Fibroblast of skin of left quadriceps (primary cell): ENCODE results near the gene FAM50A.

Experiments
- DNase-seq, 2 experiments: peaks; one replicate each; pipeline ENCODE4 v3.0.0-alpha.2; 2013; ENCODE audit warnings: low read depth in 2 of 2

The FAM50A gene

DNA sequence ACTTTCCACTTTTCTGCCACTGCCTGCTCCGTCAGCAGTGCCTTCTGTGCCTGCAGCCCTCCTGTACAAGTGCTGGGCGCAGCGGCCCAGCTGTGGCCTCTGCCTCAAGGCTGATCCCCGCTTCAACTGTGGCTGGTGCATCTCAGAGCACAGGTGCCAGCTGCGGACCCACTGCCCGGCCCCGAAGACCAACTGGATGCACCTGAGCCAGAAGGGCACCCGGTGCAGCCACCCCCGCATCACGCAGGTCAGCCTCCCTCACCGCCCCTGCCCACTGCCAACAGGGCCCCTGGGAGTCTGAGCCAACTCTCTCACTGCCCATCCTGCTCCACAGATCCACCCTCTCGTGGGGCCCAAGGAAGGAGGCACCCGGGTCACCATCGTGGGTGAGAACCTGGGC is 21.7 kb downstream of the FAM50A start:
- no peak for DNase-seq

DNA sequence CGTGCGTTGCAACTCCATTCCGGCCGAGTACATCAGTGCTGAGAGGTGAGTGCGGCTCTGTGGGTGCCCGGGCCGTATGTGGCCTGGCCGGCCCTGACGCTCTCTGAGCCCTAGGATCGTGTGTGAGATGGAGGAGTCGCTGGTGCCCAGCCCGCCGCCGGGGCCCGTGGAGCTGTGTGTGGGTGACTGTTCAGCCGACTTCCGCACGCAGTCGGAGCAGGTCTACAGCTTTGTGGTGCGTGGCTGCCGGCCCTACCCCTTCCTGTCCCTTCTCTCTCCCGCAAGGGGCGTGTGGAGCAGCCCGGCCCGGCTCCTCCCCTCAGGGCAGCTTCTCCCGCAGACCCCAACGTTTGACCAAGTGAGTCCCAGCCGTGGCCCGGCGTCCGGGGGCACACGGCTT is 22.1 kb downstream of the FAM50A start:
- no peak for DNase-seq

DNA sequence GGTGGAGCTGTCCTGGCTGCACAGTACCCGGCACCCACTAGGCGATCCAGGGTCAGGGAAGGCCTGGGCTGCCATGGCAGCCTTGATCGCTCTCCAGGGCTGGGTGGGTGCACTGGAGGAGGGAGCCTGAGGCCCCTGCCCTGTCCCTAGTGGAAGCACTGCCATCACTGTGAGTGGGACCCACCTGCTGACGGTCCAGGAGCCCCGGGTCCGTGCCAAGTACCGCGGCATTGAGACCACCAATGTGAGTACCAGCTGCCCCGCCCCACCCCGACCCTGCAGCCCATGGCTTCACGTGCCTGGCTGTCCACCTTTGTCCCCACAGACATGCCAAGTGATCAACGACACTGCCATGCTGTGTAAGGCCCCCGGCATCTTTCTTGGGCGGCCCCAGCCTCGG is 23.0 kb downstream of the FAM50A start:
- no peak for DNase-seq

GRCh38 chrX:154467556-154467955 is 23.6 kb downstream of the FAM50A start:
- no peak for DNase-seq

DNA sequence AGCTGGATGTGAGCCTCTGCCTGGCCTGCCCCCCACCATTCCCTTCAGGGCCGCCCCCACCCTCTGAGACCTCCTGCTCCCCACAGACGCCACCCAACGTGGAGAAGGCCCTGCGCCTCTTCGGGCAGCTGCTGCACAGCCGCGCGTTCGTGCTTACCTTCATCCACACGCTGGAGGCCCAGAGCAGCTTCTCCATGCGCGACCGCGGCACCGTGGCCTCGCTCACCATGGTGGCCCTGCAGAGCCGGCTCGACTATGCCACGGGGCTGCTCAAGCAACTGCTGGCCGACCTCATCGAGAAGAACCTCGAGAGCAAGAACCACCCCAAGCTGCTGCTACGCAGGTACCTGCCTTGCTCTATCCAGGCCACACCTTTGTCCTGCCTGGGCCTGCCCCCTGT is 24.3 kb downstream of the FAM50A start:
- DNase-seq, result no peak

DNA sequence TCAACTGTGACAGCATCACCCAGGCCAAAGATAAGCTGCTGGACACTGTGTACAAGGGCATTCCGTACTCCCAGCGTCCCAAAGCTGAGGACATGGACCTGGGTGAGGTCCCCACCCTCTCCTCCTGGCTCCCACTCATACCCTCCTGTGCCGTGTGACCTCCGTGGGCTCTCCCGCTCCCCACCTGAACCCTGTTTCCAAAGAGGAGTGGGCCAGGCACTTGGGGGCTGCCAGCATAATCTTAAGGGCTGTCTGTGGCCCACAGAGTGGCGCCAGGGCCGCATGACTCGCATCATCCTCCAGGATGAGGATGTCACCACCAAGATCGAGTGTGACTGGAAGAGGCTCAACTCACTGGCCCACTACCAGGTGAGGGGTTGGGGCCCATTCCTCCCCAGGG is 25.2 kb downstream of the FAM50A start:
- DNase-seq, result no peak

DNA sequence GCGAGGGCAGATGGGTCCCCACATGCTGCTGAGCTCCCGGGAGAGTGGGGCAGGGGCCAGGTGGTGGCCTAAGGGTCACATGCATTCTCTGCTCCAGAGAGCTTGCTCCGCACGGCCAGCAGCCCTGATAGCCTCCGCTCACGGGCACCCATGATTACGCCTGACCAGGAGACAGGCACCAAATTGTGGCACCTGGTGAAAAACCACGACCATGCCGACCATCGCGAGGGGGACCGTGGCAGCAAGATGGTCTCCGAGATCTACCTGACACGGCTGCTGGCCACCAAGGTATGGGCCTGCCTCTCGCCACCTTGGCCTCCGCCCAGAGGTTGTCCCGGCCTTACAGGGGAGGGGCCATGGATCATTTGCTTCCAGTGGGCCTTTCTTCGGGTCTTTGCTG is 25.9 kb downstream of the FAM50A start:
- DNase-seq, result no peak

GRCh38 chrX:154470434-154470833 is 26.5 kb downstream of the FAM50A start:
- no peak for DNase-seq

GRCh38 chrX:154470914-154471568 is 27.1 kb downstream of the FAM50A start:
- no peak for DNase-seq

DNA sequence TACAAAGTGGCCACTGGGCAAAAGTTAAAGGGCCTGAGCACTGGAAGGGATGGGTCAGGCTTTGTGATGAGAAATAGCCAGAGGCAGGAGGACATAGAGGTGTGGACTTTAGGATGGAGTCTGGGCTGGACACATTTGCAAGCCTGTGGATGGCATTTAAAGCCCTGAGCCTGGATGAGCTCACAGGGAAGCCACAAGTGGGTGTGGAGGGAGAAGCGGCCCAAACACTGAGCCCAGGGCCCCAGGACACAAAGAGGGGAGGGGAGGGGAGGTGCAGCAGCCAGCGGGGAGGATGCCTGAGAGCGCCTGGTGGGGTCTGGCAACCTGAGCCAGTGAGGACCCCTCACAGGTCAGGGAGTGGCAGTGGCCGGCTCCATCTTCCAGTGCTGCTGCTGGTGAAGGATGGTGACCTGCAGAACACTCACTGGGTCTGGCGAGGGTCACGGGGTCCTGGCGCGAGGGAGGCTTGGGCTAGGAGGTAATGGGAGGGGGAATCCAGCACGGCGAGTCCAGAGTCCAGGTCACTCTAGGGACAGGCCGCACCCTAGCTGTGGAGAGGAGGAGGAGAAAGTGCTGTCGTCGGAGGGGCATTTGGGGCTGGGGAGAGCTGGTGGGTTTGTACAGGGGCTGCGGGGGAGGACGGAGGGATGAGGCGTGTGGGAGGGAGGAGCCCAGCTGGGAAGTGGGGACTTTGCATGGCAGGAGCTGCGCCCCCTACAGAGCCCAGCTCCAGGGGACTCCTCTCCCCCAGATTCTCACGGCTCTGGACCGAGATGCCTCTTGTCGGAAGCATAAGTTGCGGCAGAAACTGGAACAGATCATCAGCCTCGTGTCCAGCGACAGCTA is 28.1 kb downstream of the FAM50A start:
- DNase-seq, result no peak

DNA sequence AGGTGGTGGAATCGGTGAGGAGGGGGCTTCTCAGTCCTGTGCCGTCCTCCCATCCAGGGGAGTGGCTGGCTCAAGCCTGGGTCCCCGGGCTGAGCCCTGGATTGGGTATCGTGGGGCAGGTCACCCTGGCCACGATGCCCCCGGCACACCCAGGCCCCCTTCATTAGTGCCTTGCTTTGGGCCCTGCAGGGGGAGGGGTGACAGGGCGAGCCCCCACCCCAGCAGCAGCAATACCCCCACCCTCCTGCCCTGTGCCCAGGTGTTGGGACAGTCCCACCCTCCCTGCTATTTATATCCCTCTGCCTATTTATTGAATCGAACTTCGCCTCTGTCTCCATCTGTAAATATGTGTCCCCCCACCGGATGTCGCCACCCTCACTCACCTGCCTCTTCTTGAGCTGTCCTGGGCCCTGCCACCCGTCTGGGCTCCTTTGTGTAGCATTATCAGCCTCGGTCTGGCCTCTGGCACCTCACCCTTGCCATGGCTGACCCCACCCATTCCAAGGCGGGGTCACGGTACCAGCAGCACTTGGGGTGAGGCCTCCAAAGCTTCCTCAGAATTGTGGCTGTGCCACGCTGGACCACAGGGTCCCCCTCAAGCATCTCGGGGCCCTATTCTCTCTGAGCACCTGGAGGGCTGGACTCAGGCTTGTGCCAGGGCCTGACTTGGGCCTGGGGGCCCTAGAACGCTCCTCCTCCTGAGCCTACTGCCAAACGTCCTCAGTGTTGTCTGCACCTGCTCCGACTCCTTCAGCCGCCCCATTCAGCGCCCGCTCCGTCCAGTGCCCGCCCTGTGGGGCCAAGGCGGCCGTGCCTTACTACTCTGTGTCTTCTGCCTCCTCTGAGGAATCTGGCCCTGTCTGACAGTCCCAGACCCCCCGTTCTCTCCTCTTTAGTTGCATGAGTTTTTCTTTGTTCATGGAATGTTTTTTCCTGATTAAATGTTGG is 29.0 kb downstream of the FAM50A start:
- no peak for DNase-seq

DNA sequence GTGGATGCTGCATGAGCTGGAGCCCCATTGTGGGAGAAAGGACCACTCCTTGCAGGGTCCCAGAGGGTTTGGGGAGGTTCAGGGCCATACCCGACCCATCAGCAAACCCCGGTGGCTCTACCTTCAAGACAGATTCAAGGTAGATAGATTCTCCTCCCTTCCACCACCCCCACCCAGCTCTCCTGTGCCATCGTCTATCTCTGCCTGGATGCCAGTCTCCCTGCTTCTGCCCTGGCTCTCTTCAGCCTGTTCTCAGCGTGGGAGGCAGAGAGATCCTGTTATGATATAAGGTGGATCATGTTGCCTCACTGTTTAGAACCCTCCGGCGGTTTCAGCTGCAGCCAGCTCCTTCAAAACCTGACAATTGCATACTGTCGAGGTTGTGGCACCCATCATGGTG is 29.7 kb downstream of the FAM50A start:
- DNase-seq, result no peak

DNA sequence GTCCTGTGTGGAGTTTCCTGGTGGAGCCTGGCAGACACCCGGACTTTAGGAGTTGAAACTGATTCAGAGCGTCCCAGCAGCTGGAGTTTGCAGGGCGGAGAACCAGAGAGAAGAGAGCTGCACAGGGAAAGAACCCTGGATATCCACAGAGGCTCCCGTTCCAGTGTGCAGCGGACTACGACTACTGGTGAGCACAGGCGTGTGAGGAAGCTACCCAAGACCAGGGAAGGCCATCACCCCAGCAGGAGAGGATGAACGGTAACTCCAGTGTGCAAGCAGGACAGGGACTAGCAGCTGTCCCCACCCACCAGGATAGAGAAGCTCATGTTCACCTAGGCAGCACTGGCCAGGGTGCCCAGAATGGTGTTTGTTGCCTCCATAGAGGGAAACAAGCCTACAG is 32.9 kb downstream of the FAM50A start:
- no peak for DNase-seq

GRCh38 chrX:154477891-154478477 is 34.0 kb downstream of the FAM50A start:
- DNase-seq, result no peak

DNA sequence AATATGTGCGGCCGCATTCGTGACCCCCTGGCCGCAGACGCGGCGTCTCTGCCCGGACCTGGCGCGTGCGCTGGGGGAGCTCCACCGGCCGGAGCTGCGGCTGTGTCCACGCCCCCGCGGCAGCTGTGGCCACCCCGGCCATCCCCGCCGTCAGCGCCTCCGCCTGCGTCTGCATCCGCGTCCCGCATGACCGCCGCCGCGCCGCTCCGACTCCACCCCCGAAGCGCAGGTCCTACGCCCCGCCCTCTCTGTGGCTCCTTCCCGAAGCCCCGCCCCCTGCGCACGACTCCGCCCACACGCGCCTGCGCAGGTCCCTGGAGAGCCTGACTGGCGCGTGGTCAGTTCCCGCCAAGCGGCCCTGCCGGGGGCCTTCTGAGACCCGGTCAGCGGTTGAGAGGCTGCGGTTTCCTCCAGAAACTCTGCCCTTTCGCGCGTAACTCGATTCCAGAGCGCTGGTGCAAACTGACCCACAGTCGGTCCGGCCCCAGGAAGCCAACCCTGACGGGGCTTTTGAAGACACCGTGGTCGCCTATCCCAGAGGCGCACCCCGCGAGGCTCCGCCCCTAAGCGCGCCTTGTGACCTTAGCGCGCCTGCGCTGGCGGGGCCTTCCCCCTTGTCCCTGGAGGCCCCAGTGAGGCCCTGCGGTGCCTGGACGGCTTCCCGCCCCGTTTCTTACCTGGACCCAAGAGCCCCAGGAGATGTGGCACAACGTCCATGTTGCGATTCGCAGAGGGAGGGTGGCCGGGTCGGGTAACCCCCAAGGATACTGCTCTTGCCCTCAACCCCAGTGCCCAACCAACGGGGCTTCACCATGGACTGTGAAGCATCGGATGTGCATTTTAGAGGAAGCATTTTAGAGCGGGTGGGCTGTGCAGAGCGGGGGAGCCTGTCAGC is 35.0 kb downstream of the FAM50A start, which contains the start of gene LAGE3:
TSS of gene LAGE3 (minus strand) at position 554 of the 895 bp plus-strand sequence. CDS start at position 188, 366 bp downstream.
- peak; percentile 65 to 67 for DNase-seq

GRCh38 chrX:154481195-154481594 is 37.3 kb downstream of the FAM50A start:
- no peak for DNase-seq

DNA sequence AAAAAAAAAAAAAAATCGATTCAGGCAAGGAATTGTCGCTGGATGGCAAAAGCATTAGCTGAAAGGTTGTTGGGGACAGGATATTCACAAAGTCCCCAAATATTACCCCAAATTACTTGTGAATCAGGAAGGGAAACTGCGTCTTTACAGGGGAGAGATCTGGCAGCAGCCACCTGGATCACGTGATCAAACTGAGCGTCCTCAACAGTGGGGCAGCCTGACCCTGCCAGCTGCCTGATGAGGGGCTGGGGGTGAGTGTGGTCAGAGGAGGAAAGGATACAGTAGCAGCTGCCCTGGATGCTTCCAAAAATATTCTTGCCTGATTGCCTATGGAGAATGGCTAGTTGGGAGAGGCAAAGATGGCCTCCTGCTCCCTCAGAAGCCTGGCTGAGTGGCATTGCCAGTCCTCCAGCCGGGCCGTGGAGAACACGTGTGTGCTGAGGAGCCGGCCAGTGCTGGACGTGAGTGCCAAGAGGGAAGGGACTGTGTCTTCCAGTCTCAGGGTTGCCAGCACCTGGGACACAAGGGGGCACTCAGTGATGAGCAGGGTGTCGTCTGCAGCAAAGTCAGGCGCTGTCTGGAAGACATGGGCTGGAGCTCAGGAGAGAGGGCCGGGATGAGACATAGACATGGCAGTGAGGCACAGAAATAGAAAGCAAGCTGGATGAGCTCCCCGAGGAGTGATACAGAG is 38.1 kb downstream of the FAM50A start:
- DNase-seq, result no peak

DNA sequence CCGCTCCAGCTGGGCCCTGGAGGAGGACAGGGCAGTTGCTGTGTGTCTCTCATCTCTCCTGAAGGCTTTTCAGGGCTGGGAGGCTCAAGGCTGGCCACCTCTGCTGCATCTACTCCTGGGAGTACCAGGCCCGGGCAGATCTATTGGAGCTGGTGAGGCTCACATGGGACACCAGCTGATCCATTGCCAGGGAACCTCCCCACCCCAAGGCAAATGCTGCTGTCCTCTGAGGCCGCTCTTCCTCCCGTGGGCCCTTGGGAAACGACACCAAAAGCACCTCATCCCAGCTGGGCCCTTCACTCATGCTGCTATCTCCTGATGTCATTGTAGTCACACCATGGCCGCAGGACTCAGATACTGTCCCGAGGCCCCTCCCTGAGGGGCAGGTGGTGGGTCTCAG is 38.8 kb downstream of the FAM50A start:
- DNase-seq, result no peak

GRCh38 chrX:154483325-154483724 is 39.4 kb downstream of the FAM50A start:
- DNase-seq, result no peak
